UCSD-AML1 (cell line): ENCODE data around the gene ROS1.

Source experiments
- DNase-seq: peaks from one replicate; lab custom pipeline; 2025; ENCODE audit not compliant: unreplicated experiment; lab: John Stamatoyannopoulos, UW

Gene ROS1

DNA sequence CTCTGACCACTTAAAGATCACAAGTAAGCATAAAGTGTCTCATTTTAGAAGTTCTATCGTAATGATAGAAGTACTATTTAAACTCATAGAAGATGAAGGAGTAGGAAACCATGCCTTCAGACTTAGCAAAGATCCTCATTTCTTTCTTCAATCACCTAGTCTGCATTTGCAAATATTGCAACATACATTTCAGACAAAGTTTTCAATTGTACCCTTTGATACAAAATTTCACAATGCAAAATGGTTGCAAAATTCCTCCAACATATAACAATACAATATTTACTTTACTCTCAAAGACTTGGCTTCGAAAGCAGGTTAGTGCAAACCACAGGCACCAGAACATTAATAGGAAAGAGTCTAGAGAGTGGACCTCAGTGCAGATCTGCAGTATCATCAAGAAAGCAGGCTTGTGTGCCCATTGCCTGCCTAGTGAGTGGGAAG lies 16.1 kb upstream of the ROS1 start:
- no peak for DNase-seq

DNA sequence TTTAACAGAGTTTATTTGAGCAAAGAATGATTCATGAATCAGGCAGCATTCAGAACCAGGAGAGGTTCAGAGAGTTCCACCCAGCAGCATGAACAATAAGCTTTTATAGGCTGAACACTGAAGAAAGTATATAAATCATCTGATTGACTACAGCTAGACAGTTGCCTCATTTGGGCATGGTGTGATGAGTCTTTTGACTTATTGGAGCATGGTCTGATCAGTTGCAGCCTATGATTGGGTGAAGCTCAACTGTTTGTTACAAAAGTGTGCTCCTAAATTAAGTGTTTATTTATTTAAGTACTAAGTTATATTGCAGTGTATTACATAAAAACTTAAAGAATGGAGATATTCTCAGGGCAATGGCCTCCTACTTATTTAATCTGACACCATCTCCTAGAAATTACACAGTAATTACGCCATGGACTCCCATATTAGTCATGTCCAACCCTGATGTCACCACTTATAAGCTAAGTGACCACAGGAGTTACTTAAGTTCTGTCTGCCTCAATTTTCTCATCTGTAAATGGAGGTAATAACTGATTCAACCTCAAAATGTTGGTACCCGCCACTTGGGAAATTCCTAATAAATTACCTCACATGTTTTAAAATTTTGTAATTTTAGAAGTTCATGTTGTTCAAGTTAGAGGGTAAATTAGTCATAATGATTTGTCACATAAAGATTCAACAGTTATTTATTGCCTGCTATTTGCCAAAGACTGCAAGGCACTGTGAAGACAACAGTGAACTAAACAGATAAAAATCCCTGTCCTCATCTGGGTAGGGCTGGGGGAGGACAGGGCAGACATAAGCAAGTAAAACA lies 15.2 kb upstream of the ROS1 start:
- DNase-seq, result no peak

DNA sequence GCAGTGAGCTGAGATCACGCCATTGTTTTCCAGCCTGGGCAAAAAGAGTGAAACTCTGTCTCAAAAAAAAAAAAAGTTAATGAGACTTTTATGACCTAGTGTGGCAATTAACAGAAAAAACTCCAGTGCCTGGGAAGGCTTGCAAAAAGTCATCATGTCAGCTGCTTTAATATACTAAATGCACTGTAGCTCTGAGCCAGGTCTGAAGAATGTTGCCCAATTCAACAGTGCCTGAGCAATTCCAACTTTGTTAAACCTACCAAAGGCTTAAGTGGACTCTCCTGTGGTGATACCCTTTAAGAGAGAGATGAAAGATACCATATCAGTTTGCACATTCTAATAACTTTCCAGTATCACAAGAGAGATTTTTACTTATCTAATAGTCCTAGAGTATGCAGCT lies 6.5 kb upstream of the ROS1 start:
- DNase-seq, result no peak

DNA sequence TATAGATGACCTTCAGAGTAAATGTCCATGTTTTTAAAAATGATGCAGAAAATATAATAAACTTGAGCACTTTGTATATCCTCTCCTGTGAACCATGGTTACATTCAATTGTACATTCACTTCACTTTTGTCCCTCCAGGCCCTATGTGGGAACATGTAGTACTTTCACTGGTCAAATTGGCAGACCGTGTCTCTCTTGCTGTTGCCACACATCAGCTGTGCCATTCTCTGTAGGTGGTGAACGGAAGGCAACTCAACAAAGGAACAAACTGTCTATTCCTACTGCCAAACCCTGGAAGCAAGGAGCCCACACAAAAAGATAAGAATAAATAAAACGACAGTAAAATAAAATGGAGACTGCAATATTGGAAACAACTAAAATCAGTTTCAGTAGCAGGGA lies 2.0 kb downstream of the ROS1 start:
- no peak for DNase-seq

DNA sequence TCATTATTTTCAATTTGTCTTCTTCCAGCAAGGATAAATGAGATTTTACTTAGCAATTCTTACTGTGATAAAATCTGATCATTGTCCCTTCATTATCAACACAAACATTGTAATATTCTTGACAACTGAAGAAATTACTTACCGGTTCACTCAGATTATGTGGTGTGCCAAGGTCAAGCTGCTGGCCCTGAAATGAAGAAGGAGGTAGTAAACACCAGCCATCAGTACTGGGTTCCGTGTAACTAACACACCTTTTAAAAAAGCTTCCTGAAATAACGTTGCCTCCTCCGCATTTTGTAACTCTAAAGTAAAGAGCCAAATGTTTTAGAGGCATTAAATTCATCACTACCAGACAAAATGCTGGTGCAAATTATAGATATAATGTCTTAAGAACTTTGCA lies 7.4 kb downstream of the ROS1 start:
- no peak for DNase-seq

DNA sequence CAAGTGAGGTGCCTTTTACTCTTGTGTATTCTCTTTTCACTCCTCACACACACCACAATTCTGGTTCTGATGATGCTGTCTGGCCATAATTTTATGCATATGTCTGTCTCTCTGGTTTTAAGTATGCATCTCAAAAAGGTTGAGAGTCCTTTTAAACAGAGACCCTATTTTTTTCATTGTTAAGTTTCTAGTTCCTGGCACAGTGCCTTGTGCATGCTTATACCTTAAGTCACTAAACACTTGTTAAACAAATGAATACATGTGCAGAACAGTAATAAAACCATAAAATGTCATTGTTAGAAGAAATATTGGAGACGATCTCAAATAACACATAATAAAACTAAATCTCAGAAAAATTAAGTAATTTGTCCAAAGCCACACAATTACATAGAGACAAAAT lies 7.9 kb downstream of the ROS1 start:
- DNase-seq, result no peak

DNA sequence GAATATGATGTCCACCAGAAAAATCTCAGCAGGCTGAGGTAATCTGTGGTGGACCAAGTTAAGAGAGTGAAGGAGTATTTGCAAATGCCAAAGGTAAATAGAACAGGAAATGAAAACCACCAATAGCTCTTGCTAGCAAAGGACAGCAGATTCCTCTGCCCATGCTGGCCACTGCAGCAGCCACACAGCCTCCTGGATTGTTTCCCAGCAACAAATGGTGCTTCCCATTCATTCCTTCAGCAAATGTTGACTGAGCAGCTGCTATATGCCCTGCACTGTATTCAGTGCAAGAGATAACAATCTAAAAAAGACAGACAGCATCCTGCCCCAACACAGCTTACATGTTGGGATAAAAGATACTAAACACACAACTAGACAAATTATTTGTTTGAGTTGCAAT lies 11.0 kb downstream of the ROS1 start:
- no peak for DNase-seq

DNA sequence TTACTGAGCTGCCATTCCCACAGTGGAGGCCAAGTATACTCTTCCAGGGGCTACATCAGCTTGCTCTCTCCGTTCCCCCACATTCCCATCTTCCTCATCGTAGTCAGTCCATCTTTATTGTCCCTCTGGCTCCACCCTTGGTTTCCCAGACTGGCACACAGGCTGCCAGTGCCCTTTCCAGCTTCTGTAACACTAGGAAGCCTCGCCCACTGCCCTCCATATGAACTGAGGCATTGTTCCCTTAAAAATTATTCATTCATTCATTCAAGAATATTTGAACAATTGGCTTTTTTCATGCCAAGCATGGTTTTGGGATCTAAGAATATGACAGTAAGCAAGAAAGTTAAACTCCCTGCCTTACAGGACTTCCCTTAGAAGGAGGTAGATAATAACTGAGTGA lies 14.3 kb downstream of the ROS1 start:
- no peak for DNase-seq

DNA sequence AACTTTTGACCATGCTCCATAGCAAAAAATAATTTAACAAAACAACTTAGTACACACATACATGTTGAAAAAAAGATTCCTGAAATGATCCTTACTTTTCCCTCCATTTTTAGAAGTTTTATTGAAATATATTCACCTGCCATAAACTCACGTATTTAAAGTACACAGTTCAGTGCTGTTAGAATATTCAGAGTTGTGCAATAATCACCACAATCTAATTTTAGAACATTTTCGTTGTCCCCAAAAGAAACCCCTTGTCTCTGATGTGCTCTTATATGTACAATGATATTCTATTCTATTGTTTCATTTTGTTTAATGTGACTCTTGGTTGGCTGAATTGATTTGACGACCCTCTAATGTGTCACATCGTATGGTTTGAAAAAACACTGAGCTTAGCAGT lies 15.9 kb downstream of the ROS1 start:
- no peak for DNase-seq

DNA sequence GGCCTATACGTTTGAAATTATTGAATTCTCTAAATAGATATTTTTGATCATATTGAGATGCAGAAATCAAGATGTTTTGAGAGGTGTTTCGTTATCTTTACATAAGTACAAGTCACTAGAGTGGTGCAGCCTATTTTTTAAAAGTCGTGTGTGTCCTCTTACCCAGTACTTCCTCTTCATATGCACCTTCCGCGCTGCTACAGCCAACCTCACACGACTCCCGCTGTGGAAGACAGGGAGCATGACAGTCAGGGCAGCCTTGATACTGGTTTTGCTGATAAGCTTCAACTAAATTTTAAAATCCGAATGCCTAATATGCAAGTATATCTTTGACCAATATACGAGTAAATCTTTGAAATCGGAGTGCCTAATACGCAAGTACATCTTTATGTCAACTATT lies 16.3 kb downstream of the ROS1 start:
- DNase-seq, result no peak

DNA sequence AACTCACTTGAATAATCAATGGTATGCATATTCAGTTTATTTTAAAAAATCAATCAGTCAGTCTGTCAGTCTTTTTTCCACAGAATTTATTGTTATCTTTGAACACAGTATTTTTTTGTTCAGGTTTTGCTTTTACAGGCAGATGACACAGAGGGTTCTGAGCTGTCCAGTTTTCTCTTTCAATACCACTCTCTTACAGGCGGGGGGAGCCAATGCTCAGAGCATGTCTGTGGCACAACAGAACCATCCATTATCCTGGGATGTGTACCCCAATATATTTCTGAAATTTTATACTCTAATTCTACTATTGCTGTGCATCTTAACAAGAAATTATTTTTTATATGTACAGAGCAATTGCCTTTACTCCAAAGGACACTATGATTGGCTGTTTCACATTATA lies 21.2 kb downstream of the ROS1 start:
- DNase-seq, result no peak

DNA sequence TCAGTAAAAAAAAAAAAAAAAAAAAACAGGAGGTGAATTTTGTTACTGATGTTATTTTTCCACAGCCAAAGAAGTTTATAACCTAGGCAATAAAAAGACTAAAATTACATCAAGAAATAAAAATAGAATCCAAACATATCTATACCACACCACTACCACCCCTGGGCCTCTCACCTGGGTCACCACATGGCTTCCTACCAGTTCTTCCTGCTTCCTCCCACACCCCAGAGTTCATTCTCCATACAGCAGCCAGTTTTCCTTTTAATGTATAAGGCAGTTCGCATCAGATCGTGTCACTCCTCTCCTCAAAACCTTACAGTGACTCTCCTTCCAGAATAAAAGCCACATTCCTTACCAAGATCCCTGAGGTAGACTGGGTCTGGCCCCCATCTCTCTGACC lies 23.9 kb downstream of the ROS1 start:
- DNase-seq, result no peak

DNA sequence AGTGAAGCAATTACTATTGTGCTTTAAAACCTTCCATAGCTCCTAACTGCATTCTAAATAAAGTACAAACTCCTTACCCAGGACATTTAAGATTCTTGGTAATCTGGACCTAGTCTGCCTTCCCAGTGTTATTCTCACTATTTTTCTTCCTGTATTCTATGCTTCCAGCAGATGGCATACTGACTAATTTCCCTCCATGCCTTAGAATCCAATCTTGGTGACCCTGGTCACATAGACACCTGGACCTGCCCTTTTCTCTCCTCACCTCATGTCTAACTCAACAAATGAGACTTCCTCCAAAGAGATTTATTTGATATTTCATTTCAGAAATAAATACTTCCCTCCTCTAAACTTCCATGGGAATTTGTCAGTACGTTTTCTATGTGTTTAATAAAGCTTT lies 25.8 kb downstream of the ROS1 start:
- DNase-seq, result no peak

DNA sequence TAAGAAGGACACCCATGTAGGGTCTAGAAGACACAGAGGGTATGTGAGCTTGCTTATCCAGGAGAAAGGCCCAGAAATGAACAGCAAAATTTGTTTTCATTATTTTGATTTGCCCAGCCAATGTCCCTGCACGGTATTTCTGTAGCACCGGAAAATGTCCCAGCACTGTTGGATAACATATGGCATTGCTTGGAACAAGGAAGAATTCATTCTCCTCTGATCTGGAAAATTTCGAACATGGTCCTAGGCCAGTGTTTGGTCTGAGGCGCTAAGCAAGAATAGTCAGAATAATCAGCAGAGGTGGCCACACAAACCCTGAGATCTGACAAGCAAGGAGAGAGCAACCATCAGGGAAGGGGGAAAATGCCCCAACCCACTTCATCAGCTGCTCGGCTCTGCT lies 26.6 kb downstream of the ROS1 start:
- DNase-seq, result no peak

DNA sequence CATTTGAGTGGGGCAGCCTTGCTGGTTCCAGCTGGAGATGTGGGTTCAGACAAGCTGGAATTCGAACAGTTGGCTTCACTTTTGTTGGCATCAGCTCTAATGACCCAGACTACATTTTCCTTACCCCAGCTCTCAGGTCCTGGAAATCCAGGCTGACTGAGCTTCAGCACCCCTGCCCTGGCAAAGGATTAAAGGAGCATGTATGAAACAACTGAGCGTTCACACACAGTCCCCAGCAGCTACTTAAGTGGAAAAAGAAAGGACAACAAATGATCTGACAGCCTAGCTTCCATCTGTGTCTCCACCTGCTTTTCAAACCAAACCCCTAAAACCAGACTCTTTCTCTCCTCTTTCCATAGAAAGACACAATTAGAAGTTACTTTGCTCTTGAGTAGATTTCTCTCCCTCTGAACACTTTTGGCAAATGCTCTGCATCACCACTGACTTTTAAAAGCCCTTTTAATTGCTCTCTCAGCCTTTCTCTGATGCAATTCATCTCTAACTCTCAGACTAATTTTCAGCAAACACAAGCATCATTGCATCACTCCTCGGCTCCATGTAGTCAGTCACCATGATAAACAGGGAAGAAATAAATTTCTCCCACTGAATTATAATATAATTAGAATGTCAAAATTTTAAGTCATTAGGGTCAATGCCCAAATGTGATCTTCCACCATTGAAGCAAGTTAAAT lies 28.1 kb downstream of the ROS1 start:
- no peak for DNase-seq

DNA sequence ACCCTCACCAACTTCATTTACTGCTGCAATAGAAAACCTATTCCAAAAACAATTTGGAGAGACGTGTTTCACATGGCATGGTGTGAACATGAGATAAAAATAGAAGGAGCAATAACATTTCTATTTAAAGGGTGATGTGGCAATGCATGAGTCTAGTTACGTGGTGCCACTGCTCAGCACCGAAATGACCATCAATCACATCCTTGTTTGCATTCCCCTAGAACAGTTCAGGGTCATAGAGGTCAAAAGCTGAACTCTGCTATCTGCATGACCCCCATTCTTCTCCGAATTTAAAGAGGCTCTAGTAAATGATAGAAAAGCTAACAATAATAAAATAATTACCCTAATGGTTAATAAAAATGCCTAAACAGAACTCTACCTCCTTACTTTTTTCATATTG lies 29.5 kb downstream of the ROS1 start:
- DNase-seq, result no peak

DNA sequence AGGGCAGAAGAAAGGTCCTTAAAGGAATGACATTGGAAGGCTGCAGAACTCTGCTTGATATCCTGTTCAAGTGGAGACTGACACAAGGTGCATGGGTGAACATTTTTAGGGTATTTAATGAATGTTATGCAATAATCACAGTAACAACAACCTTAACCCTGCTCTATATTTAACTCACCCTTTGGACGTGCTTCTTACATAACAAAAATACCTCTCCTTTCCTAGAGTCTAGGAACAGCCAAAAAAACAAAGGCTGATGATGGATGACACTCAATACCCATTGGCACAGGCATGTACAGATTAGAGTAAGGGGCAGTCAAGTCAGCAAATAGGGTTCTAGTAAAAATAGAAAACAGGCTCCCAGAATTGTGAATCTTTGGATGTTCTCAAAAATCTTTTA lies 30.6 kb downstream of the ROS1 start:
- no peak for DNase-seq

DNA sequence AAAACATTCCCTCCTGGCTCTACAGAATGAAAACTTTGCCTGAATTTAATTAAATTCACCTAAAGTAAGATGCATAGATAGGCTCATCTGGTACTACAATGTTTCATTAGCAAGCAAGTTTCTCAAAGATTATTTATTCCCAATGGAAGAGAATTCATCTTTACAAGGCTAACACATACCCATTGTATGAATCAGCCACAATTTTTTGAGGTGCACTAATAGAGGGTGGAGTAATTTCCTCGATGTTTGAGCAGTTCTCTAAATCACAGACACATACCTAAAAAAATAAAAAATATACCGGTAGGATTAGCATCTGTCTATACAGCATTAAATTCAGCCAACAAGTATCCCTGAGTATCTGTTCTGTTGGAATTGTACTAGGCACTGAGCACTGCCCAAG lies 32.7 kb downstream of the ROS1 start:
- no peak for DNase-seq

DNA sequence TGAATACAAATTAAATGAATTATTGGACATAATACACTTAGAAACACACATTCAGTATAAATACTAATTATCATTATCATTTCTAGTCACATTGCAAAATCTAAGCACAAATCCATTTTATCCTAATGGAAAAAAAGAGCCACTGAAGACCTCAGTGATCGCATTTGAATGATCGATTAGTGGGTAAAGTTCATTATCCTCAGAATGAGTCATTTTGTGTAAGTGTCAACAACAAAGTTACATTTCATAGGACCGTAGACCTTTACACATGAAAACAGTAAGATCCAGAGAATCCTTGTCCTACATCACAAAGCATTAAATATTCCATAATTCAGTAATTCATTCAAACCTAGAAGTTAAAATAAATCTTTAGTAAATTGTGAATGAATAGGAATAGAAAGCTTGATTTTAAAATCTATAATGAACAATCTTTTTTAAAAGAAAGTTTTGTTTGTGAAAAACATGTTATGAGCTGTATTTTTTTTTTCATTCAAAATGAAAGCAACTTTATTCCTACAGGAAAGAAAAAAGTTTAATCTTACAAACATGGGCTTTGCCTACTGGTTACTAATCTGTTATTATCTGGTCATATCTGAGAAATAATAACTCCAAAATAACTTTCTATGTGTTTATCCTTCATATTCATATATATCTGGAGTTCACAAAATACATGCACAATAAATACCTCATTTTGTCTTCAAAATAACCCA lies 33.7 kb downstream of the ROS1 start:
- DNase-seq, result no peak

DNA sequence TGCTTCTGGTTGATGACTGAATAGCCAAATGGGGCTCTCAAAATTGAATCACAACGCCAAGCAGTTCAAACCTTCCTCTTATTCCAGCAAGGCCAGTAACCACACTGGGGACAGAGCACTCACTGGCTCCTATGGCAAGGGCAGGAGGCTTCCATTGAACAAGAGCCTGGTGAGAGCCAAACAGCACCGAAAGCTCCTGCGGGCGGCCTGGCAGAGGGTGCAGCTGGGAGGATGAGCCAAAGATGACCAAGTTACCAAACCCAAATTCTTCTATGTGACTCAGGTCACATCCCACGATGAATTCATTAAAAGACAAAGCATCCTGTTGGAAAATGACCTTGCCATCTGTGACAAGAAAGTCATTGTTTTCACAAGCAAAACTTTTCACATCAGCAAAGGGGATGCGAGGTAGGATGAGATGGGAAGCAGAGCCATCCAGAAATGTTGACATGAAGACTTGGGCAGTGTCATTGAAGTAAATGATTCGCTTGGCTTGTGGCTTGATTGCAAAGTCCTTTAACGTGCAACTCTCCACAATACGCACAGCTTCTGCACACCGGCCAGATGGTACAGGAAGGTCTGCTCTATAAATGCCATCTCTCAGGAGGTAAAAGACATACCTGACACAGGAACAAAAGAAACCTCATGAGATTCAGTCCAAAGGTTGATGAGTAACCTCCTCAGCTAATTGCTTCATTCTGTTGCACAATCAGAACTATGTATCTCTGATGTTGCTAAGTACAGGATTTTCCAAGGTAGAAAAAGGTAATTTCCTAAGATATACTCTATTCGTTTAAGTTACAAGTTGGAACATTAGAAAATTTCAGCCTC lies 36.3 kb downstream of the ROS1 start:
- no peak for DNase-seq

DNA sequence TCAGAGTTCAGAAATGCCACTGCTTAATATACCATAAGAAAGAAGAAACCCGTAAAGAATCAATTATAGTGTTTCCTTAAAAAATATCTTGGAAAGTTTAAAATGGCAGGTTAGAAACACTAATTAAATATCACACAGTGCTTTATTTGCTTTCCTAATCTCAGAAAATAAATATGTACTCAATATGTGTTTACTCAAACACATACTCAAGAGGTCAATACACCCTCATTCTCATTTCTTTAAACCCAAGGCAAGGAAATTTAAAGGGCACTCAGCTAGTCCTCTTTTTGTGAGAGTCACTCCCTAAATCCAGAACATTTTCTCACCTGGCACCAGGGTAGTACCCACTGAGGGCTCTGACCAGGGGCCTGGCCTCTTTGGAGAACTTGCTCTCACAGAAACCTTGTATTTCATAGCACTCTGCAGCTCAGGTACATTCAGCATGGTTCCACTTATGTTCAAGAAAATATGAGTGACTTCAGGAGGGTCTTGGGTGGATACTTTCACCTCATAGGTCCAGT lies 38.2 kb downstream of the ROS1 start:
- no peak for DNase-seq
